ENCODE data around the gene TEPSIN.

- TF ChIP-seq, protein P1, sequence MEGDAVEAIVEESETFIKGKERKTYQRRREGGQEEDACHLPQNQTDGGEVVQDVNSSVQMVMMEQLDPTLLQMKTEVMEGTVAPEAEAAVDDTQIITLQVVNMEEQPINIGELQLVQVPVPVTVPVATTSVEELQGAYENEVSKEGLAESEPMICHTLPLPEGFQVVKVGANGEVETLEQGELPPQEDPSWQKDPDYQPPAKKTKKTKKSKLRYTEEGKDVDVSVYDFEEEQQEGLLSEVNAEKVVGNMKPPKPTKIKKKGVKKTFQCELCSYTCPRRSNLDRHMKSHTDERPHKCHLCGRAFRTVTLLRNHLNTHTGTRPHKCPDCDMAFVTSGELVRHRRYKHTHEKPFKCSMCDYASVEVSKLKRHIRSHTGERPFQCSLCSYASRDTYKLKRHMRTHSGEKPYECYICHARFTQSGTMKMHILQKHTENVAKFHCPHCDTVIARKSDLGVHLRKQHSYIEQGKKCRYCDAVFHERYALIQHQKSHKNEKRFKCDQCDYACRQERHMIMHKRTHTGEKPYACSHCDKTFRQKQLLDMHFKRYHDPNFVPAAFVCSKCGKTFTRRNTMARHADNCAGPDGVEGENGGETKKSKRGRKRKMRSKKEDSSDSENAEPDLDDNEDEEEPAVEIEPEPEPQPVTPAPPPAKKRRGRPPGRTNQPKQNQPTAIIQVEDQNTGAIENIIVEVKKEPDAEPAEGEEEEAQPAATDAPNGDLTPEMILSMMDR (IDR thresholded peaks at IDR 0.05), result no peak
- TF ChIP-seq ZFX (IDR thresholded peaks at IDR 0.05; ENCODE audit: borderline replicate concordance), result no peak
These were observed 8.0 kb upstream of the TEPSIN start for GRCh38 chr17:81246679-81247338.
